ENCODE results near the gene KATNA1. TPM values are rescaled to one million over a fixed set of nuclear protein-coding genes. Genes with fewer than 3 reads are reported as not detected.
A peak's percentile ranks its signal among the peaks of the same experiment; 100 is the strongest.

The KATNA1 gene
- total RNA-seq, 3 donors from 2014 or later (not counting 1 experiment from before 2014, with no cell fraction given), result 16.4 to 22.7 (median 21.0) TPM

DNA sequence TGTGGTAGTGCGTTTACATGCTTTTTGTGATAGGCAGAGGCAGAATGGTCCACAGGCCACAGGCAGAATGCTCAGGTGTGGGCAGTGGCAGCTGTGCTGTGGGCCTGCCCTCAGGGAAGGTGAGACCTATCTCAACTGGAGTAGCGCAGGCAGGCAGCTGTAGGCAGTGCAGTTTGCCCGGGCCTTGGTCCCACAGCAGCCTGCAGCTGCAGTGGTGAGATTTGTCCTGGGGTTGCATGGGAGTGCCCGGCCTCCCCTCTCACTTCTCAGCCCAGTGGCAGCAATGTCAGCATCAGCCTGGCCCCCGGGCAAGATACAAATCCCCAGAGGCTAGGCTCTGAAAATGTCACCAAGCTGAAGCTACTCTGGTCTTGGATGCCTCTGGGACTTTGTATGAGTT lies 96.6 kb downstream of the KATNA1 start:
- 68% methylated on average over 5 of the region's 5 CpGs for WGBS (ENCODE audit: insufficient coverage)
- Histone ChIP-seq H3K36me3 (ENCODE audit: control insufficient read depth, insufficient read depth, low read length) (no peaks in the 10 kb centered on the region), H3K27me3 (ENCODE audit: control insufficient read depth, insufficient read depth, low read length) (no peaks in the 10 kb centered on the region), H3K9me3 (ENCODE audit: control insufficient read depth, insufficient read depth, low read length) (no peaks in the 10 kb centered on the region), H3K4me3 (ENCODE audit: low read length) (no peak overlapping the region), H3K27ac (ENCODE audit: low read length) (no peak overlapping the region), H3K4me1 (ENCODE audit: control insufficient read depth, insufficient read depth, low read length) (no peaks in the 10 kb centered on the region)
- DNase-seq, result no peak
- H3K27me3 Mint-ChIP-seq (ENCODE audit: low read depth in 2 of 2), result peaks cover 23 to 29% of the 10 kb centered on the region in 2 donors
- H3K27ac Mint-ChIP-seq, result no peak overlapping the region
- no peaks in the 10 kb centered on the region for H3K36me3 Mint-ChIP-seq
- H3K9me3 Mint-ChIP-seq, result no peaks in the 10 kb centered on the region
- H3K4me1 Mint-ChIP-seq, result peaks cover 5 to 6% of the 10 kb centered on the region in 2 donors
- no peak overlapping the region for H3K4me3 Mint-ChIP-seq
- peak in 1 of 3 donors; percentile 14 for ATAC-seq
- intact Hi-C loops (cut with micrococcal nuclease), result no loop called here
- TF ChIP-seq, protein P1, sequence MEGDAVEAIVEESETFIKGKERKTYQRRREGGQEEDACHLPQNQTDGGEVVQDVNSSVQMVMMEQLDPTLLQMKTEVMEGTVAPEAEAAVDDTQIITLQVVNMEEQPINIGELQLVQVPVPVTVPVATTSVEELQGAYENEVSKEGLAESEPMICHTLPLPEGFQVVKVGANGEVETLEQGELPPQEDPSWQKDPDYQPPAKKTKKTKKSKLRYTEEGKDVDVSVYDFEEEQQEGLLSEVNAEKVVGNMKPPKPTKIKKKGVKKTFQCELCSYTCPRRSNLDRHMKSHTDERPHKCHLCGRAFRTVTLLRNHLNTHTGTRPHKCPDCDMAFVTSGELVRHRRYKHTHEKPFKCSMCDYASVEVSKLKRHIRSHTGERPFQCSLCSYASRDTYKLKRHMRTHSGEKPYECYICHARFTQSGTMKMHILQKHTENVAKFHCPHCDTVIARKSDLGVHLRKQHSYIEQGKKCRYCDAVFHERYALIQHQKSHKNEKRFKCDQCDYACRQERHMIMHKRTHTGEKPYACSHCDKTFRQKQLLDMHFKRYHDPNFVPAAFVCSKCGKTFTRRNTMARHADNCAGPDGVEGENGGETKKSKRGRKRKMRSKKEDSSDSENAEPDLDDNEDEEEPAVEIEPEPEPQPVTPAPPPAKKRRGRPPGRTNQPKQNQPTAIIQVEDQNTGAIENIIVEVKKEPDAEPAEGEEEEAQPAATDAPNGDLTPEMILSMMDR (IDR thresholded peaks at IDR 0.05), result no peak

DNA sequence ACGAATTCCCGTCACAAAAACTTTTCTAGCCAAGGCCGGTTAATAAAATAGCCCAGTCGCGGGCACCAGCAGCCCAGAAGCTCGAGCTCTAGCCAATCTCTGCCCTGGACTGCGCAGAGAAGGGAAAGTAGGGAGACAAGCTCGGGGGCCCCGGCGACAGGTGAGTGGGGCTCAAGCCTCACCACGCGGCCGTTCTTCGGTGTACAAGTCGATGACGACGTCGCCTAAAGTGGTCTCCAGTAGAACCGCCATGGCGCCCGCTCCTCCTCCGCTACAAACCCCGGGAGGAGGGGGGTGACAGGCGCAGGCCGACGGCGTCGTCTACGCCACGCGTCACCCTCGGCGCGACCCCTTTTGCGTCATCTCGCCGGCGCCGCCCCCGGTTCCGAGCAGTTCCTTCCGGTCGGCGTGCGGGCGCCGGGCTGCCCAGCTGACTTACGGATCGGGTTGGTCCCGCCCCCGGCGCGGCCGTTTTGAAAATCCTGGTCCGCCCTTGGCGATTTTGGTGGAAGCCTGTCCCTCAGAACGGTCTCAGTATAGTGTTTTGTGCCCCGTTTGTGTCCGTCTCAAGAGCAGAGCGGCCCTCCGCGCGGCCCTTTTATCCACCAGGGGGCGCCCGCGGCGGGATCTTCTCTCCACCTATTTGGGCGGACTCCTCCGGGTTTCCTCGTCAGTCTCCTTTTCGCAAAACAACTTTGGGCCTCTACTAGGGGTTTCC lies 102.6 kb downstream of the KATNA1 start, which contains the start of gene PPIL4:
Gene PPIL4, minus strand, starts transcription at position 290 of the 718 bp plus-strand sequence. Its CDS starts 38 bp downstream, at position 252.
- Mint-ChIP-seq H3K4me3 (peak within 1 kb of the TSS; percentile 97), H3K9me3 (no peaks in the 10 kb centered on the region), H3K27ac (peak within 1 kb of the TSS; percentile 91 to 96), H3K4me1 (peaks cover 41 to 42% of the 10 kb centered on the region in 2 donors), H3K27me3 (ENCODE audit: low read depth in 2 of 2) (no peaks in the 10 kb centered on the region), H3K36me3 (no peaks in the 10 kb centered on the region)
- DNase-seq (peak; percentile 98 to 99), ATAC-seq (peak; percentile 89 to 97 (median 91))
- Histone ChIP-seq H3K27ac (ENCODE audit: low read length) (peak within 1 kb of the TSS; percentile 99), H3K9me3 (ENCODE audit: control insufficient read depth, insufficient read depth, low read length) (no peaks in the 10 kb centered on the region), H3K27me3 (ENCODE audit: control insufficient read depth, insufficient read depth, low read length) (no peaks in the 10 kb centered on the region), H3K36me3 (ENCODE audit: control insufficient read depth, insufficient read depth, low read length) (peaks cover 2% of the 10 kb centered on the region), H3K4me1 (ENCODE audit: control insufficient read depth, insufficient read depth, low read length) (peaks cover 15% of the 10 kb centered on the region), H3K4me3 (ENCODE audit: low read length) (peak within 1 kb of the TSS; percentile 99)
- intact Hi-C loops (cut with micrococcal nuclease), result loop anchor here (2.0 to 5.0 kb wide), 2 partner anchors 19 to 201 kb away; partner anchors contain the start of genes NUP43 and PCMT1
- WGBS (ENCODE audit: insufficient coverage), result under 1% methylated on average over 71 of the region's 71 CpGs
- TF ChIP-seq, protein P1 (IDR thresholded peaks at IDR 0.05), result peak; percentile 95

DNA sequence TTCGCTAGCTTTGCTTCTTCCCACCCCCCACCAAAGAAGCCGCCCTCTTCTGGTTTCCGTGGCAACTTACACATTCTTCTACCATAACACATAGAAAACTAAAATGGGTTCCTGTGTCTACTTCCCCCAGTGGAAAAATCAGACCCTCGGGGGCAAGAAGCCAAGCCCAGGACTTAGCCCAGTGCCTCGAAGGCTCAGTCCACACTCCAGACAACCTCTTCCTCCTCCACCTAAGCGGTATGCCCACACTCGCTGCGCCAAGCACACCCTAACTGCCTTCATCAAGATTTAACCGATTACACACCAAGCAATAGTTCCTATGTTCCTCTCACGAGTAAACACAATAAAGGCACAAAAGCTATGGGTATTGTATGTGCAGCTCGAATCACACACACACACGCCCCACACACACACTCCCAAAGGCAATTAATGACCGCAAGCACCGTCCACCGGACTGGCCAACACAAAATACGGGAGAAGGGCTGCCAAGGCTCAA lies 103.2 kb downstream of the KATNA1 start:
- H3K4me3 Mint-ChIP-seq, result peak overlapping the region; percentile 97
- ATAC-seq, result peak; percentile 35 to 59 (median 56)
- H3K36me3 Mint-ChIP-seq, result no peaks in the 10 kb centered on the region
- peaks cover 8% of the 10 kb centered on the region for H3K36me3 ChIP-seq (ENCODE audit: control insufficient read depth, insufficient read depth, low read length)
- no peaks in the 10 kb centered on the region for H3K9me3 ChIP-seq (ENCODE audit: control insufficient read depth, insufficient read depth, low read length)
- intact Hi-C loops (cut with micrococcal nuclease), result loop anchor here (5.0 kb wide), 1 partner anchor 202 kb away; the partner anchor contains the start of genes NUP43 and PCMT1
- H3K4me3 ChIP-seq (ENCODE audit: low read length), result peak overlapping the region; percentile 99
- peak overlapping the region; percentile 91 to 96 for H3K27ac Mint-ChIP-seq
- WGBS (ENCODE audit: insufficient coverage), result under 1% methylated on average over 16 of the region's 16 CpGs
- no peaks in the 10 kb centered on the region for H3K27me3 ChIP-seq (ENCODE audit: control insufficient read depth, insufficient read depth, low read length)
- H3K27me3 Mint-ChIP-seq (ENCODE audit: low read depth in 2 of 2), result no peaks in the 10 kb centered on the region
- peak overlapping the region; percentile 99 for H3K27ac ChIP-seq (ENCODE audit: low read length)
- no peaks in the 10 kb centered on the region for H3K9me3 Mint-ChIP-seq
- TF ChIP-seq, protein P1 (IDR thresholded peaks at IDR 0.05), result no peak
- DNase-seq, result peak; percentile 55 to 85
- peaks cover 15% of the 10 kb centered on the region for H3K4me1 ChIP-seq (ENCODE audit: control insufficient read depth, insufficient read depth, low read length)
- H3K4me1 Mint-ChIP-seq, result peaks cover 41 to 42% of the 10 kb centered on the region in 2 donors

Other genes starting within 250 kb of the KATNA1 start
- 1 to 10 TPM; 3.4 to 5.3 (median 4.8) TPM for gene SUMO4, start 248.5 kb downstream of the KATNA1 start, total RNA-seq
- gene ZC3H12D, start 163.7 kb downstream of the KATNA1 start, total RNA-seq, result 1 to 10 TPM in 2 of 3 donors, under 1 TPM in 1; 0.49 to 7.7 (median 4.1) TPM
- gene PPIL4, start 102.7 kb downstream of the KATNA1 start, total RNA-seq, result 10 to 100 TPM; 24.4 to 32.8 (median 25.0) TPM
- gene GINM1, start 82.3 kb downstream of the KATNA1 start, total RNA-seq, result 10 to 100 TPM; 19.0 to 25.9 (median 21.6) TPM
- 10 to 100 TPM; 37.9 to 52.5 (median 49.4) TPM for gene LATS1, start 69.4 kb upstream of the KATNA1 start, total RNA-seq
- gene NUP43, start 97.8 kb upstream of the KATNA1 start, total RNA-seq, result 10 to 100 TPM; 20.8 to 33.4 (median 23.5) TPM
- 10 to 100 TPM; 31.7 to 53.6 (median 41.5) TPM for gene PCMT1, start 101.0 kb upstream of the KATNA1 start, total RNA-seq
- under 1 TPM; 0.16 to 0.43 (median 0.26) TPM for gene LRP11, start 215.6 kb upstream of the KATNA1 start, total RNA-seq
- not detected for gene RAET1E, start 249.4 kb upstream of the KATNA1 start, total RNA-seq